Measurements from ENCODE around the gene ARPC4.
"Not testable (repeated sequence)": the region's sequence is repeated elsewhere in the genome, so short reads cannot be mapped to it uniquely, and the experiment has no call there.

The ARPC4 gene

GRCh38 chr3:9770276-9770812, 22.5 kb upstream of the ARPC4 start:
- DNase-seq (ENCODE audit: low read depth): no peak

- DNase-seq (ENCODE audit: low read depth): not testable (repeated sequence)
Observed at GRCh38 chr3:9771007-9771406, 21.9 kb upstream of the ARPC4 start.

- DNase-seq (ENCODE audit: low read depth): no peak
Observed at GRCh38 chr3:9776896-9777693, 15.8 kb upstream of the ARPC4 start.

GRCh38 chr3:9777694-9778021, 15.2 kb upstream of the ARPC4 start:
- no peak for DNase-seq (ENCODE audit: low read depth)

GRCh38 chr3:9778143-9779074, 14.5 kb upstream of the ARPC4 start:
- DNase-seq (ENCODE audit: low read depth): peak; percentile 69

GRCh38 chr3:9779075-9779593, 13.7 kb upstream of the ARPC4 start:
- no peak for DNase-seq (ENCODE audit: low read depth)

GRCh38 chr3:9779721-9780457, 13.0 kb upstream of the ARPC4 start:
- DNase-seq (ENCODE audit: low read depth): no peak

- no peak for DNase-seq (ENCODE audit: low read depth)
Observed at GRCh38 chr3:9780458-9780812, 12.4 kb upstream of the ARPC4 start.

GRCh38 chr3:9780910-9781309, 12.0 kb upstream of the ARPC4 start:
- no peak for DNase-seq (ENCODE audit: low read depth)

GRCh38 chr3:9781551-9781950, 11.3 kb upstream of the ARPC4 start:
- no peak for DNase-seq (ENCODE audit: low read depth)

- no peak for DNase-seq (ENCODE audit: low read depth)
Observed at GRCh38 chr3:9781978-9782603, 10.8 kb upstream of the ARPC4 start.

GRCh38 chr3:9782770-9783169, 10.1 kb upstream of the ARPC4 start:
- no peak for DNase-seq (ENCODE audit: low read depth)

GRCh38 chr3:9783954-9784353, 8.9 kb upstream of the ARPC4 start:
- no peak for DNase-seq (ENCODE audit: low read depth)

- peak; percentile 67 for DNase-seq (ENCODE audit: low read depth)
Observed at GRCh38 chr3:9784965-9785364, 7.9 kb upstream of the ARPC4 start.

GRCh38 chr3:9785602-9786001, 7.3 kb upstream of the ARPC4 start:
- DNase-seq (ENCODE audit: low read depth): no peak

GRCh38 chr3:9786209-9786739, 6.6 kb upstream of the ARPC4 start:
- DNase-seq (ENCODE audit: low read depth): no peak

GRCh38 chr3:9786825-9787669, 5.8 kb upstream of the ARPC4 start:
- DNase-seq (ENCODE audit: low read depth): no peak

GRCh38 chr3:9787714-9788113, 5.2 kb upstream of the ARPC4 start:
- no peak for DNase-seq (ENCODE audit: low read depth)

GRCh38 chr3:9791127-9791526, 1.8 kb upstream of the ARPC4 start:
- DNase-seq (ENCODE audit: low read depth): no peak

GRCh38 chr3:9791790-9792404, 985 bp upstream of the ARPC4 start:
- no peak for DNase-seq (ENCODE audit: low read depth)

Data from amniotic epithelial cell (primary cell).